K562 (cell line): ENCODE measurements around the gene RCSD1.

Experiments
- EHMT2 ChIP-seq: fragments of 450-650 bp; IDR thresholded peaks from 2 replicates; pipeline ENCODE4 v1.6.1; 2018; ENCODE audit warnings: antibody characterized with exemption
- IRF1 ChIP-seq: sonication (generic); formaldehyde crosslinking; IDR thresholded peaks from 2 replicates; pipeline ENCODE4 v1.8.0; 2022; ENCODE audit warnings: missing genetic modification reagents, mild to moderate bottlenecking, borderline replicate concordance
- MCM2 ChIP-seq: fragments of 450-650 bp; IDR thresholded peaks from 2 replicates; pipeline ENCODE4 v1.6.1; 2017; ENCODE audit warnings: low read depth, mild to moderate bottlenecking
- POLR2G ChIP-seq: fragments of 200-400 bp; formaldehyde crosslinking; IDR thresholded peaks from 2 replicates; pipeline ENCODE4 v1.6.1; 2017; ENCODE audit warnings: low read depth, mild to moderate bottlenecking, antibody characterized with exemption, low read length, moderate library complexity
- RCOR1 ChIP-seq, 2 experiments: IDR thresholded peaks; 2 replicates each; pipeline ENCODE4 v1.6.1; 2012; ENCODE audit warnings: low read depth in 2 of 2, low read length in 2 of 2, borderline replicate concordance in 1 of 2, improper control_type of control experiment in 1 of 2
- SIN3A ChIP-seq, 2 experiments: fragments of 150-350 bp in 1 of 2; IDR thresholded peaks; 2 replicates each; pipeline ENCODE4 v1.6.1; 2011 to 2016; ENCODE audit warnings: borderline replicate concordance in 2 of 2, low read depth in 2 of 2, low read length in 2 of 2, mild to moderate bottlenecking in 2 of 2, moderate library complexity in 2 of 2; ENCODE audit not compliant: control insufficient read depth in 1 of 2
- YY1 ChIP-seq, 3 experiments: IDR thresholded peaks; 2 replicates each; pipeline ENCODE4 v1.6.1; 2011; ENCODE audit warnings: low read length in 2 of 3, mild to moderate bottlenecking in 2 of 3, moderate library complexity in 2 of 3, borderline replicate concordance in 1 of 3, control low read depth in 1 of 3, low read depth in 1 of 3; ENCODE audit not compliant: insufficient read depth in 3 of 3, insufficient replicate concordance in 2 of 3, control insufficient read depth in 1 of 3, insufficient read length in 1 of 3; ENCODE audit errors: extremely low read depth in 1 of 3
- ZBTB11 ChIP-seq, 3 experiments: fragments of 200-800 bp in 1 of 3; fragments of 250-450 bp in 1 of 3; fragments of 450-650 bp in 1 of 3; sonication (Bioruptor Pico) in 1 of 3; sonication (Bioruptor generic) in 1 of 3; formaldehyde crosslinking in 1 of 3; IDR thresholded peaks; 2 replicates each; pipeline versions ENCODE4 v1.6.1 to v1.8.0; 2016 to 2022; ENCODE audit warnings: mild to moderate bottlenecking in 2 of 3, missing genetic modification characterization in 2 of 3, missing compliant biosample characterization in 1 of 3, moderate library complexity in 1 of 3
- ZNF239 ChIP-seq: fragments of 250-450 bp; sonication (Bioruptor Pico); IDR thresholded peaks from 2 replicates; pipeline ENCODE4 v1.4.0; 2020; ENCODE audit warnings: mild to moderate bottlenecking
- TF ChIP-seq, protein P1 (sequence below): sonication (generic); formaldehyde crosslinking; IDR thresholded peaks from 2 replicates; pipeline ENCODE4 v1.9.0; 2022; ENCODE audit warnings: mild to moderate bottlenecking, missing genetic modification reagents

DNA sequence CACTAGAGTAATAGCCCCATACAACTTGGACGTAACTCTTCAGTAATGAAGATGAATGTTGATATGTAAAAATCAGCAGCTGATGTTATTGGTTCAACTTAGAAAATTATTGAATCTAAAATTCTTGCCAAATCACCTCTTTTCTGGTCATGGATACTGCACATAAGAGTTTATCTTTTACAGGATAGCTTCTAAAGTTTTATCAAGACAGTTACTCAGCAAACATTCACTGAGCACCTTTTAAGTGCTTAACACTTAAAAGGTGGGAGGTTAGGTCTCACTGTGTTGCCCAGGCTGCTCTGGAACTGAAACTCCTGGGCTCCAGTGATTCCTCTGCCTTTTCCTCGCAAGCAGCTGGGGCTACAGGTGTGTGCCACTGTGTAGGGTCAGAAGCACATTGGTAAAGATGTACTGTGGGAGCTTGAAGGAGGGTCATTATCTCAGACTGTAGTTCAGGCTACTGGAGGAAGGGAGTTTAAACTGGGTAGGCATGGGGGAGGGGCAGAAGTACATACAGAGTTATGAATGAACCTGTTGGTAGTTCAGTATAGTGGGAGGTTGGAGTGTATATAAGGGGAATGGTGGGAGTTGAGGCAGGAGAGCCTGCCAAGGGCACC is 93.8 kb downstream of the RCSD1 start:
- no peak for TF ChIP-seq MCM2
- no peak for TF ChIP-seq POLR2G
- TF ChIP-seq ZBTB11 (CRISPR knock-in tag; IDR thresholded peaks at IDR 0.05) = no peak
- TF ChIP-seq, protein P1, sequence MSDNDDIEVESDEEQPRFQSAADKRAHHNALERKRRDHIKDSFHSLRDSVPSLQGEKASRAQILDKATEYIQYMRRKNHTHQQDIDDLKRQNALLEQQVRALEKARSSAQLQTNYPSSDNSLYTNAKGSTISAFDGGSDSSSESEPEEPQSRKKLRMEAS (CRISPR knock-in tag) = no peak
- no peak for TF ChIP-seq ZNF239
- no peak for TF ChIP-seq YY1 (IDR thresholded peaks at IDR 0.05; ENCODE audit: borderline replicate concordance in 1 of 3, control insufficient read depth in 1 of 3, extremely low read depth in 1 of 3, insufficient read depth in 3 of 3, insufficient read length in 1 of 3, insufficient replicate concordance in 2 of 3, low read depth in 1 of 3, low read length in 2 of 3)
- TF ChIP-seq EHMT2 = 0 out of 2 replicates have a peak, but pooled peaks have one; percentile 21
- TF ChIP-seq RCOR1 (IDR thresholded peaks at IDR 0.05; ENCODE audit: borderline replicate concordance in 1 of 2, low read depth in 2 of 2, low read length in 2 of 2) = peak in 1 of 2 experiments; percentile 62; a peak in 2 of 4 replicates
- no peak for TF ChIP-seq SIN3A (IDR thresholded peaks at IDR 0.05; ENCODE audit: borderline replicate concordance in 2 of 2, control insufficient read depth in 1 of 2, low read depth in 2 of 2, low read length in 2 of 2)
- TF ChIP-seq IRF1 = no peak
